K562 (cell line): ENCODE measurements around the gene RCHY1. TPM values are rescaled to one million over a fixed set of nuclear protein-coding genes. Genes with fewer than 3 reads are reported as not detected.

ENCODE experiments used
- CHCHD3 ChIP-seq: fragments of 250-450 bp; sonication (Bioruptor Pico); IDR thresholded peaks from 2 replicates; pipeline ENCODE4 v2.1.2; 2022; ENCODE audit warnings: mild to moderate bottlenecking
- ESRRB ChIP-seq: fragments of 250-450 bp; sonication (Bioruptor Pico); IDR thresholded peaks from 2 replicates; pipeline ENCODE4 v1.5.0; 2020; ENCODE audit warnings: mild to moderate bottlenecking, moderate library complexity, borderline replicate concordance
- HMG20A ChIP-seq: fragments of 450-650 bp; formaldehyde crosslinking; conservative IDR thresholded peaks from 2 replicates; pipeline ENCODE4 v1.4.0; 2020; ENCODE audit warnings: mild to moderate bottlenecking, mixed read lengths
- NFIX ChIP-seq: fragments of 250-450 bp; sonication (Bioruptor Pico); IDR thresholded peaks from 2 replicates; pipeline ENCODE4 v1.4.0; 2020; ENCODE audit warnings: low read depth, mild to moderate bottlenecking, moderate library complexity
- NKRF ChIP-seq: fragments of 450-650 bp; IDR thresholded peaks from 2 replicates; pipeline ENCODE4 v1.6.1; 2016; ENCODE audit warnings: borderline replicate concordance
- RFX1 ChIP-seq: fragments of 450-650 bp; IDR thresholded peaks from 2 replicates; pipeline ENCODE4 v1.6.1; 2016; ENCODE audit warnings: mild to moderate bottlenecking, moderate library complexity
- RUNX1 ChIP-seq: sonication (generic); IDR thresholded peaks from 2 replicates; pipeline ENCODE4 v1.6.1; 2016; ENCODE audit warnings: antibody characterized with exemption, low read depth
- SMAD2 ChIP-seq: fragments of 150-350 bp; IDR thresholded peaks from 2 replicates; pipeline ENCODE4 v1.6.1; 2014; ENCODE audit warnings: low read depth, mild to moderate bottlenecking, low read length
- SNRNP70 ChIP-seq: fragments of 200-400 bp; formaldehyde crosslinking; optimal IDR thresholded peaks from 2 replicates; pipeline ENCODE3; 2017; ENCODE audit warnings: low read depth, low read length
- STAG1 ChIP-seq: sonication (generic); formaldehyde crosslinking; IDR thresholded peaks from 2 replicates; pipeline ENCODE4 v1.5.0; 2020; ENCODE audit warnings: missing genetic modification reagents, borderline replicate concordance
- TAL1 ChIP-seq: fragments of 450-650 bp; IDR thresholded peaks from 2 replicates; pipeline ENCODE4 v1.6.1; 2016; ENCODE audit warnings: mild to moderate bottlenecking
- TEAD1 ChIP-seq, 2 experiments: fragments of 450-650 bp in 1 of 2; sonication (generic) in 1 of 2; formaldehyde crosslinking; IDR thresholded peaks; 2 replicates each; pipeline versions ENCODE4 v1.4.0 to v1.8.0; 2020 to 2022; ENCODE audit warnings: mild to moderate bottlenecking in 2 of 2, missing genetic modification reagents in 1 of 2
- polyA plus RNA-seq, 8 experiments: library from polyadenylated mRNA; depleted of rRNA in 4 of 8; stranded (reverse) in 5 of 8; unstranded in 3 of 8; fragments of >200 nt; fragmentation: Nextera tagmentation in 2 of 8; fragmentation: Illumina TruSeq in 1 of 8; extraction: Ambion mirVana in 2 of 8; extraction: Trizol in 1 of 8; gene quantifications; 2 replicates each; pipeline versions ENCODE4 v1.2.1 to v1.2.3, GENCODE V29; 2011 to 2014; ENCODE audit warnings: inconsistent platforms in 1 of 8, missing spikeins in 1 of 8
- total RNA-seq, 7 experiments: library from RNA; depleted of rRNA in 6 of 7; stranded (reverse); fragments of >200 nt in 6 of 7; fragmentation: Illumina TruSeq in 2 of 7; extraction: Trizol in 2 of 7; gene quantifications; 2 replicates each; pipeline versions ENCODE4 v1.2.1 to v1.2.3, GENCODE V29; 2011 to 2021; ENCODE audit warnings: low replicate concordance in 1 of 7
- TF ChIP-seq, protein P1 (sequence below), 3 experiments: fragments of 200-800 bp in 1 of 3; fragments of 250-450 bp in 1 of 3; fragments of 450-650 bp in 1 of 3; sonication (Bioruptor Pico) in 1 of 3; sonication (Bioruptor generic) in 1 of 3; formaldehyde crosslinking in 1 of 3; IDR thresholded peaks; 2 replicates each; pipeline versions ENCODE4 v1.6.1 to v1.8.0; 2016 to 2022; ENCODE audit warnings: mild to moderate bottlenecking in 2 of 3, missing genetic modification characterization in 2 of 3, missing compliant biosample characterization in 1 of 3, moderate library complexity in 1 of 3

The RCHY1 gene
- total and polyA plus RNA-seq, 9 of the 15 experiments (the other 6 are each of a cell fraction or from before 2014, with no cell fraction given) = 27.3 to 85.1 (median 45.9) TPM

DNA sequence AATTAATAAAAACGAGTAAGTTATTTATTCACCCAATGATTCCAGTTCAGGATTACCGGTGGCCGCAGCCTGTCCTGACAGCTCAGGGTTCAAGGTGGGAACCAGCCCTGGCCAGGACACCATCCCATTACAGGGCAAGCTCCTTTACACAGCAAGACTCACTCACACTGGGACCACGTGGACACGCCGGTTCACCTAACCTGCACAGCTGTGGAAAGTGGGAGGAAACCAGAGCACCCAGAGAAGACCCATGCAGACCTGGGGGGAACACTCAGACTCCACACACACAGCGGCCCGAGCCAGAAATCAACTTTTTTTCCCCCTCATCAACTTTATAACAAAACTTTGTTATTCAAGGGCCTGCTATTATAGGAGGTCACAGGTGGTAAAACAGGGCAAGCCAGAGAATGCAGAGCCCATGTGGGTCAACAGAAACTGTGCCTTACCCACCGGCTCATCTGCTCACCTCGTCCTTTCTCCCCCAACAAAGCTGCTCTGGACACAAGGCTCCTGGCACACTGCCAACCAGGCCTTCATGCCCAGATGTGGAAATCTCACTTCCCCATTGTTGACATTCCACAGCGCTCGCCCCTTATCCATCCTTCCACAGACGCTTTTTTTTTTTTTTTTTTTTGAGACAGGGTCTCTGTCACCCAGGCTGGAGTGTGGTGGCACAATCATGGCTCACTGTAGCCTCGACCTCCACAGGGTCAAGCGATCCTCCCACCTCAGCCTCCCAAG lies 33.6 kb upstream of the RCHY1 start (continued):
- TF ChIP-seq ESRRB (CRISPR knock-in tag) = no peak
- 0 out of 4 replicates have a peak, but pooled peaks of 1 of the 2 experiments have one; percentile 53 for TF ChIP-seq TEAD1 (CRISPR knock-in tag; IDR thresholded peaks at IDR 0.05)
- no peak for TF ChIP-seq SNRNP70
- TF ChIP-seq HMG20A (CRISPR knock-in tag) = no peak
- no peak for TF ChIP-seq CHCHD3 (CRISPR knock-in tag)
- TF ChIP-seq NFIX (CRISPR knock-in tag) = peak; percentile 80
- TF ChIP-seq, protein P1, sequence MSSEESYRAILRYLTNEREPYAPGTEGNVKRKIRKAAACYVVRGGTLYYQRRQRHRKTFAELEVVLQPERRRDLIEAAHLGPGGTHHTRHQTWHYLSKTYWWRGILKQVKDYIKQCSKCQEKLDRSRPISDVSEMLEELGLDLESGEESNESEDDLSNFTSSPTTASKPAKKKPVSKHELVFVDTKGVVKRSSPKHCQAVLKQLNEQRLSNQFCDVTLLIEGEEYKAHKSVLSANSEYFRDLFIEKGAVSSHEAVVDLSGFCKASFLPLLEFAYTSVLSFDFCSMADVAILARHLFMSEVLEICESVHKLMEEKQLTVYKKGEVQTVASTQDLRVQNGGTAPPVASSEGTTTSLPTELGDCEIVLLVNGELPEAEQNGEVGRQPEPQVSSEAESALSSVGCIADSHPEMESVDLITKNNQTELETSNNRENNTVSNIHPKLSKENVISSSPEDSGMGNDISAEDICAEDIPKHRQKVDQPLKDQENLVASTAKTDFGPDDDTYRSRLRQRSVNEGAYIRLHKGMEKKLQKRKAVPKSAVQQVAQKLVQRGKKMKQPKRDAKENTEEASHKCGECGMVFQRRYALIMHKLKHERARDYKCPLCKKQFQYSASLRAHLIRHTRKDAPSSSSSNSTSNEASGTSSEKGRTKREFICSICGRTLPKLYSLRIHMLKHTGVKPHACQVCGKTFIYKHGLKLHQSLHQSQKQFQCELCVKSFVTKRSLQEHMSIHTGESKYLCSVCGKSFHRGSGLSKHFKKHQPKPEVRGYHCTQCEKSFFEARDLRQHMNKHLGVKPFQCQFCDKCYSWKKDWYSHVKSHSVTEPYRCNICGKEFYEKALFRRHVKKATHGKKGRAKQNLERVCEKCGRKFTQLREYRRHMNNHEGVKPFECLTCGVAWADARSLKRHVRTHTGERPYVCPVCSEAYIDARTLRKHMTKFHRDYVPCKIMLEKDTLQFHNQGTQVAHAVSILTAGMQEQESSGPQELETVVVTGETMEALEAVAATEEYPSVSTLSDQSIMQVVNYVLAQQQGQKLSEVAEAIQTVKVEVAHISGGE (CRISPR knock-in tag; IDR thresholded peaks at IDR 0.05) = no peak
- TF ChIP-seq NKRF = no peak
- no peak for TF ChIP-seq SMAD2
- peak; percentile 13; the same call in 1 of the 2 replicates for TF ChIP-seq TAL1
- no peak for TF ChIP-seq STAG1 (CRISPR knock-in tag)
- no peak for TF ChIP-seq RFX1
- TF ChIP-seq RUNX1 = no peak
